Keratinocyte (primary cell): ENCODE data around the gene F12. TPM values are rescaled to one million over a fixed set of nuclear protein-coding genes. Genes with fewer than 3 reads are reported as not detected.
"Not testable (repeated sequence)": the region's sequence is repeated elsewhere in the genome, so short reads cannot be mapped to it uniquely, and the experiment has no call there.

Source experiments
- DNase-seq: peaks from one replicate; pipeline ENCODE4 v3.0.0-alpha.2; 2011; ENCODE audit warnings: low read depth, missing footprints, low spot score
- FAIRE-seq: peaks from 2 replicates; lab custom pipeline; 2011; peaks lifted over from hg19 to GRCh38; lab: Jason Lieb, UNC
- H2AFZ ChIP-seq: 2 replicates; pipeline ENCODE4 v1.6.0; 2012; ENCODE audit warnings: low read length, control low read depth, inconsistent platforms; ENCODE audit not compliant: control insufficient read depth
- H3K27ac ChIP-seq: 2 replicates; pipeline ENCODE4 v1.5.1; 2011; ENCODE audit warnings: low read length; ENCODE audit not compliant: control insufficient read depth, insufficient read depth
- H3K27me3 ChIP-seq: 3 replicates; pipeline ENCODE4 v1.6.0; 2011; ENCODE audit warnings: low read length; ENCODE audit not compliant: control insufficient read depth, insufficient read depth; ENCODE audit errors: extremely low read depth
- H3K36me3 ChIP-seq, 2 experiments: 2 replicates in 1 of 2; 3 replicates in 1 of 2; pipeline ENCODE4 v1.5.1; 2011; ENCODE audit warnings: low read length in 2 of 2, mild to moderate bottlenecking in 1 of 2; ENCODE audit not compliant: control insufficient read depth in 2 of 2, insufficient read depth in 2 of 2; ENCODE audit errors: extremely low read depth in 1 of 2
- H3K4me1 ChIP-seq: 3 replicates; pipeline ENCODE4 v1.5.1; 2011; ENCODE audit warnings: low read length; ENCODE audit not compliant: control insufficient read depth, insufficient read depth; ENCODE audit errors: extremely low read depth
- H3K4me2 ChIP-seq: 3 replicates; pipeline ENCODE4 v1.6.0; 2011; ENCODE audit warnings: low read depth, low read length; ENCODE audit not compliant: control insufficient read depth, insufficient read depth; ENCODE audit errors: extremely low read depth
- H3K4me3 ChIP-seq, 3 experiments: fragments of 200-600 bp in 1 of 3; sonication (generic) in 1 of 3; 2 replicates in 2 of 3; 3 replicates in 1 of 3; pipeline ENCODE4 v1.5.1; 2011 to 2016; ENCODE audit warnings: low read length in 3 of 3, mild to moderate bottlenecking in 3 of 3, control low read depth in 2 of 3, inconsistent platforms in 1 of 3, low read depth in 1 of 3, mixed read lengths in 1 of 3, mixed run types in 1 of 3, moderate library complexity in 1 of 3; ENCODE audit not compliant: control insufficient read depth in 2 of 3, insufficient read depth in 2 of 3; ENCODE audit errors: extremely low read depth in 1 of 3
- H3K79me2 ChIP-seq: 2 replicates; pipeline ENCODE4 v1.6.0; 2012; ENCODE audit warnings: low read length; ENCODE audit not compliant: control insufficient read depth, insufficient read depth
- H3K9ac ChIP-seq: 3 replicates; pipeline ENCODE4 v1.6.0; 2011; ENCODE audit warnings: low read length; ENCODE audit not compliant: control insufficient read depth, insufficient read depth; ENCODE audit errors: extremely low read depth
- H3K9me1 ChIP-seq: 3 replicates; pipeline ENCODE4 v1.6.0; 2011; ENCODE audit warnings: low read length; ENCODE audit not compliant: control insufficient read depth, insufficient read depth; ENCODE audit errors: extremely low read depth
- H3K9me3 ChIP-seq: 2 replicates; pipeline ENCODE4 v1.5.1; 2012; ENCODE audit warnings: low read depth, low read length; ENCODE audit not compliant: control insufficient read depth
- H4K20me1 ChIP-seq: 3 replicates; pipeline ENCODE4 v1.6.0; 2011; ENCODE audit warnings: low read length; ENCODE audit not compliant: control insufficient read depth, insufficient read depth; ENCODE audit errors: extremely low read depth
- EZH2 ChIP-seq: IDR thresholded peaks from one replicate; pipeline ENCODE4 v1.6.1; 2012; ENCODE audit warnings: inconsistent platforms, mild to moderate bottlenecking, low read length, moderate library complexity
- dilution Hi-C: fragments of 300-500 bp; cut with MboI; formaldehyde crosslinking; loops from one replicate; pipeline ENCODE4 v1.7.0; 2020; ENCODE audit warnings: low sequenced_read_pairs; ENCODE audit not compliant: extremely low pct_ligation_motif_present
- polyA plus RNA-seq, 5 experiments: library from polyadenylated mRNA; depleted of rRNA in 3 of 5; stranded (reverse) in 3 of 5; stranded (forward) in 1 of 5; unstranded in 1 of 5; fragments of >200 nt; gene quantifications; 1 replicate in 1 of 5; 2 replicates in 3 of 5; 3 replicates in 1 of 5; pipeline versions ENCODE4 v1.2.1 to v1.2.3, GENCODE V29; 2011 to 2012; ENCODE audit warnings: missing spikeins in 2 of 5, low read depth in 1 of 5, low replicate concordance in 1 of 5
- TF ChIP-seq, protein P1 (sequence below), 3 experiments: IDR thresholded peaks in 1 of 3; conservative IDR thresholded peaks in 1 of 3; optimal IDR thresholded peaks in 1 of 3; 2 replicates in 2 of 3; 3 replicates in 1 of 3; pipeline versions ENCODE3 to v1.5.1; 2011; ENCODE audit warnings: low read length in 3 of 3, mild to moderate bottlenecking in 3 of 3, moderate library complexity in 2 of 3, control low read depth in 1 of 3, inconsistent platforms in 1 of 3; ENCODE audit not compliant: insufficient read depth in 2 of 3; ENCODE audit errors: extremely low read depth in 1 of 3

Gene F12
- polyA plus RNA-seq, 1 donor (not counting 4 experiments of a cell fraction or from before 2014, with no cell fraction given) = 7.7 TPM

DNA sequence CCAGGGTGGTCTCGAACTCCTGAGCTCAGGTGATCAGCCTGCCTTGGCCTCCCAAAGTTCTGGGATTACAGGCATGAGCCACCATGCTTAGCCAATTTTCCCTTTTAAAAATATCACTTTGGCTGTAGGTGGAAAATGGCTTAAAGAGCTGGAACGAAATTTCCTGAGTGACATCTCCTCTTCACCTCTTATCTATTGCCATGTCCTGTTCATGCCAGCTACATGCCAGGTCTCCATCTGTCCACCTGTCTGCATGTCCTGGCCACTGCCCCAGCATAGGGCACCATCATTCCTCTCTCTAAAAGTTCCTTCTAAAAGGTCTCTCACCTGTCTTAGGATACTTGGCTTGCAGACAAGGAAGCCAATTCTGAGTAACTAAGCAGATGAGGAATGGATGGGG, 14.3 kb upstream of the F12 start:
- no peaks in the 10 kb centered on the region for H4K20me1 ChIP-seq
- H3K9me1 ChIP-seq = no peaks in the 10 kb centered on the region
- no peak overlapping the region for H3K4me3 ChIP-seq
- TF ChIP-seq EZH2 = no peak
- TF ChIP-seq, protein P1, sequence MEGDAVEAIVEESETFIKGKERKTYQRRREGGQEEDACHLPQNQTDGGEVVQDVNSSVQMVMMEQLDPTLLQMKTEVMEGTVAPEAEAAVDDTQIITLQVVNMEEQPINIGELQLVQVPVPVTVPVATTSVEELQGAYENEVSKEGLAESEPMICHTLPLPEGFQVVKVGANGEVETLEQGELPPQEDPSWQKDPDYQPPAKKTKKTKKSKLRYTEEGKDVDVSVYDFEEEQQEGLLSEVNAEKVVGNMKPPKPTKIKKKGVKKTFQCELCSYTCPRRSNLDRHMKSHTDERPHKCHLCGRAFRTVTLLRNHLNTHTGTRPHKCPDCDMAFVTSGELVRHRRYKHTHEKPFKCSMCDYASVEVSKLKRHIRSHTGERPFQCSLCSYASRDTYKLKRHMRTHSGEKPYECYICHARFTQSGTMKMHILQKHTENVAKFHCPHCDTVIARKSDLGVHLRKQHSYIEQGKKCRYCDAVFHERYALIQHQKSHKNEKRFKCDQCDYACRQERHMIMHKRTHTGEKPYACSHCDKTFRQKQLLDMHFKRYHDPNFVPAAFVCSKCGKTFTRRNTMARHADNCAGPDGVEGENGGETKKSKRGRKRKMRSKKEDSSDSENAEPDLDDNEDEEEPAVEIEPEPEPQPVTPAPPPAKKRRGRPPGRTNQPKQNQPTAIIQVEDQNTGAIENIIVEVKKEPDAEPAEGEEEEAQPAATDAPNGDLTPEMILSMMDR (optimal IDR thresholded peaks at IDR 0.05 in 1 of 3, IDR thresholded peaks at IDR 0.05 in 1 of 3, conservative IDR thresholded peaks at IDR 0.05 in 1 of 3; ENCODE audit: extremely low read depth in 1 of 3, insufficient read depth in 2 of 3, low read length in 3 of 3) = no peak
- H3K4me1 ChIP-seq = peaks cover 21% of the 10 kb centered on the region
- peaks cover 20% of the 10 kb centered on the region for H3K79me2 ChIP-seq
- no peak overlapping the region for H3K4me2 ChIP-seq
- H3K9ac ChIP-seq = no peak overlapping the region
- dilution Hi-C loops = no loop called here
- no peaks in the 10 kb centered on the region for H3K9me3 ChIP-seq
- no peak overlapping the region for H3K27ac ChIP-seq
- H3K36me3 ChIP-seq = no peaks in the 10 kb centered on the region
- no peaks in the 10 kb centered on the region for H3K27me3 ChIP-seq
- FAIRE-seq (no peak), DNase-seq (no peak)
- no peak overlapping the region for H2AFZ ChIP-seq

DNA sequence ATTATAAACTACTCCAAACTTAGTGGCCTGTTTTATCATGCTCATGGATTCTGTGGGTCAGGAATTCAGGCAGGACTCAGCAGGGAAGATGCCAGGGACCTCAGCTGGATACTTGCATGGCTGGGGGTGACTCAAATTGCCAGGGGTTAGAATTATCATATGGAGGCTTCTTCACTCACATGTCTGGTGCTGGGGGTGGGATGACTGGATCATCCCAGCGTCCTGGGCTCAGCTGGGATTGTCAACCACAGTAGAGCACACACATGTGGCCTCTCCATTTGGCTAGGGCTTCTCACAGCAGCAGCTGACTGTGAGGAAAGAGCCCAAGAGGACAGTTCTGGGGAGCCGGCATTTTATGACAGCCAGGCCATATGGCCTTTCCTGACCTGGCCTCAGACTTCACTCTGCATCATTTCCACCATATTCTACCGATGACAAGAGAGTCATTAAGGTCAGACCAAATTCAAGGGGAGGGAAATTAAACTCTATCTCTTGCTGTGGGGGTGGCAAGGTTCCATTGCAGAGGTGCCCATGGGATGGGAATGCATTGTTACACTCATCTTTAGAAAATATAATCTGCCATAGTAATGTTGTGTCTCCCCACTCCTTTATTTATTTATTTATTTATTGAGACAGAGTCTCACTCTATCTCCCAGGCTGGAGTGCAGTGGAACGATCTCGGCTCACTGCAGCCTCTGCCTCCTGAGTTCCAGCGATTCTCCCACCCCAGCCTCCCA, 11.9 kb upstream of the F12 start:
- dilution Hi-C loops = no loop called here
- no peak for FAIRE-seq

DNA sequence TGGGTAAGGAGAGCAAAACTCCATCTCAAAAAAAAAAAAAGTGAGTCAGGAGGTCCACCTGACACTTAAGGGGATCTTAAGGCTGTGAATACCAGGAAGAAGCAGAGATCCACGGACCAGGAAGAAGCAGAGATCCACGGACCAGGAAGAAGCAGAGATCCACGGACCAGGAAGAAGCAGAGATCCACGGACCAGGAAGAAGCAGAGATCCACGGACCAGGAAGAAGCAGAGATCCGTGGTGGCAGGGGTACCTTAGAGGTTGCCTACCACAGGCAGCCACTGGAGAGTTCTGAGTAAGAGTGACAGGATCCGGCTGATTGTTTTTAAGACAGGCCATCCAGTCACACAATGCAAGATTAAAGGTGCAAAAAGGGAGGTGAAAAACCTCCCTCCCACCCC, 11.1 kb upstream of the F12 start:
- FAIRE-seq = not testable (repeated sequence)

More for the DNA sequence above, 11.9 kb upstream of the F12 start:
- no peaks in the 10 kb centered on the region for H3K27me3 ChIP-seq
- H3K9me1 ChIP-seq = no peaks in the 10 kb centered on the region
- H3K79me2 ChIP-seq = no peaks in the 10 kb centered on the region
- TF ChIP-seq, protein P1 (optimal IDR thresholded peaks at IDR 0.05 in 1 of 3, IDR thresholded peaks at IDR 0.05 in 1 of 3, conservative IDR thresholded peaks at IDR 0.05 in 1 of 3; ENCODE audit: extremely low read depth in 1 of 3, insufficient read depth in 2 of 3, low read length in 3 of 3) = no peak
- no peak for TF ChIP-seq EZH2
- no peaks in the 10 kb centered on the region for H3K9me3 ChIP-seq
- DNase-seq = no peak
- no peak overlapping the region for H3K4me3 ChIP-seq
- H3K36me3 ChIP-seq = no peaks in the 10 kb centered on the region
- H2AFZ ChIP-seq = no peak overlapping the region
- H3K9ac ChIP-seq = no peak overlapping the region
- H3K27ac ChIP-seq = no peak overlapping the region
- H3K4me1 ChIP-seq = peaks cover 6% of the 10 kb centered on the region
- no peaks in the 10 kb centered on the region for H4K20me1 ChIP-seq
- no peak overlapping the region for H3K4me2 ChIP-seq

More for the DNA sequence above, 11.1 kb upstream of the F12 start:
- H3K9me3 ChIP-seq, H3K36me3 ChIP-seq, H3K4me3 ChIP-seq, dilution Hi-C loops, H3K4me1 ChIP-seq, H3K79me2 ChIP-seq, DNase-seq, H2AFZ ChIP-seq, H3K4me2 ChIP-seq, H3K9me1 ChIP-seq, H4K20me1 ChIP-seq, H3K27me3 ChIP-seq, H3K9ac ChIP-seq, H3K27ac ChIP-seq: not testable (repeated sequence)
